DND-41 (cell line): Measurements from ENCODE around the gene ANTKMT.

Experiments
- CTCF ChIP-seq: IDR thresholded peaks from 2 replicates; pipeline ENCODE4 v1.5.1; 2012; ENCODE audit warnings: borderline replicate concordance, low read length, moderate library complexity, mild to moderate bottlenecking; ENCODE audit not compliant: poor library complexity, severe bottlenecking; ENCODE audit errors: extremely low read depth
- EZH2 ChIP-seq: IDR thresholded peaks from 3 replicates; pipeline ENCODE4 v1.6.1; 2012; ENCODE audit warnings: borderline replicate concordance, low read depth, mild to moderate bottlenecking, moderate library complexity, low read length, inconsistent platforms; ENCODE audit not compliant: severe bottlenecking

GRCh38 chr16:727291-727977, 6.5 kb downstream of the ANTKMT start:
- TF ChIP-seq CTCF (no peak), EZH2 (no peak)
